BLaER1 treated with 17β-estradiol and CSF1 and Interleukin-3, amounts not matched to agents 10 nM and 100 nM (cell line): Measurements from ENCODE around the gene CDH23.

Experiments
- H3K27ac ChIP-seq, 11 experiments: shearing (Covaris generic); formaldehyde crosslinking; 2 replicates each; pipeline ENCODE4 v1.8.1; 2022
- H3K27me3 ChIP-seq, 11 experiments: shearing (Covaris generic); formaldehyde crosslinking; 2 replicates each; pipeline ENCODE4 v1.8.1; 2022
- H3K36me3 ChIP-seq, 11 experiments: shearing (Covaris generic); formaldehyde crosslinking; 2 replicates each; pipeline ENCODE4 v1.8.1; 2022
- H3K4me1 ChIP-seq, 10 experiments: shearing (Covaris generic); formaldehyde crosslinking; 2 replicates each; pipeline ENCODE4 v1.8.1; 2022
- H3K4me2 ChIP-seq, 11 experiments: shearing (Covaris generic); formaldehyde crosslinking; 2 replicates each; pipeline ENCODE4 v1.8.1; 2022
- H3K4me3 ChIP-seq, 10 experiments: shearing (Covaris generic); formaldehyde crosslinking; 2 replicates each; pipeline ENCODE4 v1.8.1; 2022
- H3K9ac ChIP-seq, 11 experiments: shearing (Covaris generic); formaldehyde crosslinking; 2 replicates each; pipeline ENCODE4 v1.8.1; 2022
- H3K9me3 ChIP-seq, 11 experiments: shearing (Covaris generic); formaldehyde crosslinking; replicated peaks in 1 of 11; 2 replicates each; pipeline ENCODE4 v1.8.1; 2022
- H4K20me1 ChIP-seq, 11 experiments: shearing (Covaris generic); formaldehyde crosslinking; 2 replicates each; pipeline ENCODE4 v1.8.1; 2022
- Cebpa-rat ChIP-seq, 11 experiments: shearing (Covaris generic); IDR thresholded peaks; 2 replicates each; pipeline ENCODE4 v1.8.1; 2022

CDH23 gene

GRCh38 chr10:71625445-71626175 is 228.9 kb downstream of the CDH23 start:
- peak overlapping the region in 5 of 11 experiments; percentile 22 to 54 (median 26); a peak in 5 of 22 replicates for H3K4me2 ChIP-seq
- TF ChIP-seq Cebpa-rat (IDR thresholded peaks at IDR 0.05) = no peak
- H3K9me3 ChIP-seq = no peaks in the 10 kb centered on the region
- H3K4me1 ChIP-seq = peaks cover 31 to 77% (median 58%) of the 10 kb centered on the region in 10 experiments
- no peaks in the 10 kb centered on the region for H3K27me3 ChIP-seq
- no peak overlapping the region for H3K4me3 ChIP-seq
- H3K27ac ChIP-seq = no peak overlapping the region
- H3K36me3 ChIP-seq = no peaks in the 10 kb centered on the region
- H4K20me1 ChIP-seq = no peaks in the 10 kb centered on the region
- no peak overlapping the region for H3K9ac ChIP-seq

- H3K36me3 ChIP-seq = no peaks in the 10 kb centered on the region
- H3K4me3 ChIP-seq = no peak overlapping the region
- no peak overlapping the region for H3K9ac ChIP-seq
- TF ChIP-seq Cebpa-rat (IDR thresholded peaks at IDR 0.05) = no peak
- H3K9me3 ChIP-seq = no peaks in the 10 kb centered on the region
- no peaks in the 10 kb centered on the region for H3K27me3 ChIP-seq
- peak overlapping the region; percentile 29 to 73 (median 49); a peak in 20 of 22 replicates for H3K4me2 ChIP-seq
- no peaks in the 10 kb centered on the region for H4K20me1 ChIP-seq
- H3K27ac ChIP-seq = no peak overlapping the region
- peaks cover 19 to 59% (median 42%) of the 10 kb centered on the region in 10 experiments for H3K4me1 ChIP-seq
Measured at GRCh38 chr10:71627230-71627939, 230.7 kb downstream of the CDH23 start.

- no peak for TF ChIP-seq Cebpa-rat (IDR thresholded peaks at IDR 0.05)
- no peaks in the 10 kb centered on the region for H3K36me3 ChIP-seq
- H3K4me3 ChIP-seq = no peak overlapping the region
- H3K27me3 ChIP-seq = no peaks in the 10 kb centered on the region
- peak overlapping the region in 9 of 11 experiments; percentile 30 to 73 (median 54); a peak in 15 of 22 replicates for H3K4me2 ChIP-seq
- no peak overlapping the region for H3K9ac ChIP-seq
- no peaks in the 10 kb centered on the region for H4K20me1 ChIP-seq
- peaks cover 16 to 53% (median 37%) of the 10 kb centered on the region in 10 experiments for H3K4me1 ChIP-seq
- H3K9me3 ChIP-seq = no peaks in the 10 kb centered on the region
- H3K27ac ChIP-seq = no peak overlapping the region
Measured at GRCh38 chr10:71627956-71628355, 231.2 kb downstream of the CDH23 start.

GRCh38 chr10:71629131-71629530 is 232.4 kb downstream of the CDH23 start:
- H3K27ac ChIP-seq = no peak overlapping the region
- H4K20me1 ChIP-seq = no peaks in the 10 kb centered on the region
- H3K27me3 ChIP-seq = no peaks in the 10 kb centered on the region
- H3K4me2 ChIP-seq = no peak overlapping the region
- H3K4me3 ChIP-seq = no peak overlapping the region
- peaks cover 7 to 45% (median 25%) of the 10 kb centered on the region in 10 experiments for H3K4me1 ChIP-seq
- H3K36me3 ChIP-seq = no peaks in the 10 kb centered on the region
- H3K9ac ChIP-seq = no peak overlapping the region
- TF ChIP-seq Cebpa-rat (IDR thresholded peaks at IDR 0.05) = no peak
- no peaks in the 10 kb centered on the region for H3K9me3 ChIP-seq

- H3K27ac ChIP-seq = no peak overlapping the region
- no peaks in the 10 kb centered on the region for H3K9me3 ChIP-seq
- H3K4me3 ChIP-seq = no peak overlapping the region
- H3K4me1 ChIP-seq = peaks cover 14 to 44% (median 29%) of the 10 kb centered on the region in 10 experiments
- H3K36me3 ChIP-seq = no peaks in the 10 kb centered on the region
- no peaks in the 10 kb centered on the region for H4K20me1 ChIP-seq
- no peak for TF ChIP-seq Cebpa-rat (IDR thresholded peaks at IDR 0.05)
- H3K9ac ChIP-seq = no peak overlapping the region
- no peak overlapping the region for H3K4me2 ChIP-seq
- no peaks in the 10 kb centered on the region for H3K27me3 ChIP-seq
Measured at GRCh38 chr10:71630168-71630567, 233.4 kb downstream of the CDH23 start.

GRCh38 chr10:71631007-71631861 is 234.5 kb downstream of the CDH23 start:
- Histone ChIP-seq H3K27ac (no peak overlapping the region), H3K9me3 (no peaks in the 10 kb centered on the region), H3K36me3 (no peaks in the 10 kb centered on the region), H3K4me1 (peaks cover 25 to 45% (median 38%) of the 10 kb centered on the region in 10 experiments), H3K4me3 (no peak overlapping the region), H3K9ac (no peak overlapping the region), H4K20me1 (no peaks in the 10 kb centered on the region), H3K27me3 (no peaks in the 10 kb centered on the region), H3K4me2 (no peak overlapping the region)
- TF ChIP-seq Cebpa-rat (IDR thresholded peaks at IDR 0.05) = no peak

GRCh38 chr10:71632200-71632820 is 235.6 kb downstream of the CDH23 start:
- H3K4me3 ChIP-seq = no peak overlapping the region

GRCh38 chr10:71632896-71633600 is 236.3 kb downstream of the CDH23 start:
- H3K4me2 ChIP-seq = no peak overlapping the region
- H3K27me3 ChIP-seq = no peaks in the 10 kb centered on the region
- peaks cover 36 to 48% (median 42%) of the 10 kb centered on the region in 10 experiments for H3K4me1 ChIP-seq
- no peak overlapping the region for H3K9ac ChIP-seq
- no peaks in the 10 kb centered on the region for H4K20me1 ChIP-seq
- TF ChIP-seq Cebpa-rat (IDR thresholded peaks at IDR 0.05) = no peak
- H3K27ac ChIP-seq = no peak overlapping the region
- no peaks in the 10 kb centered on the region for H3K9me3 ChIP-seq
- no peak overlapping the region for H3K4me3 ChIP-seq
- no peaks in the 10 kb centered on the region for H3K36me3 ChIP-seq

More at GRCh38 chr10:71632200-71632820, 235.6 kb downstream of the CDH23 start:
- peaks cover 33 to 48% (median 42%) of the 10 kb centered on the region in 10 experiments for H3K4me1 ChIP-seq
- H4K20me1 ChIP-seq = no peaks in the 10 kb centered on the region
- no peaks in the 10 kb centered on the region for H3K27me3 ChIP-seq
- no peaks in the 10 kb centered on the region for H3K9me3 ChIP-seq
- H3K9ac ChIP-seq = no peak overlapping the region
- H3K4me2 ChIP-seq = no peak overlapping the region
- no peaks in the 10 kb centered on the region for H3K36me3 ChIP-seq
- no peak for TF ChIP-seq Cebpa-rat (IDR thresholded peaks at IDR 0.05)
- no peak overlapping the region for H3K27ac ChIP-seq
